ENCODE results near the gene TICAM1.

DNA sequence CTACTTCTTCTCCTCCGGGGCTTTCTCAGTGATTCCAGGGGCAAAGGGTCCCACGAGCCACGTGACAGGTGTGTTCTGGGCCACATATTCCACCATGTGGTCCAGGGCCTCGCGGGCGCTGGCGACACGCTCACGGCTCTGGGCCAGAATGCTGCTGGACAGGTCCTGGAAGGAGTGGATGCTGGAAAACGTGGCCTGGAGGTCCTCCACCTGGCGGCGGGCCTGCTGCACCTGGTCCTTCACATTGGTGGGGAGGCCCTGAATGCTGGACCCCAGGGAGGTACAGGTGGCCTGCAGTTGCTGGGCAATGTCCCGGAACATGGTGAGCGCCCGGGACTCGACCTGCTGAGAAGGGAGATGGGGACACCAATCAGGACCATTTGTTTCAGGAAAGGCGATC lies 7.7 kb upstream of the TICAM1 start:
- TF ChIP-seq, protein P1, sequence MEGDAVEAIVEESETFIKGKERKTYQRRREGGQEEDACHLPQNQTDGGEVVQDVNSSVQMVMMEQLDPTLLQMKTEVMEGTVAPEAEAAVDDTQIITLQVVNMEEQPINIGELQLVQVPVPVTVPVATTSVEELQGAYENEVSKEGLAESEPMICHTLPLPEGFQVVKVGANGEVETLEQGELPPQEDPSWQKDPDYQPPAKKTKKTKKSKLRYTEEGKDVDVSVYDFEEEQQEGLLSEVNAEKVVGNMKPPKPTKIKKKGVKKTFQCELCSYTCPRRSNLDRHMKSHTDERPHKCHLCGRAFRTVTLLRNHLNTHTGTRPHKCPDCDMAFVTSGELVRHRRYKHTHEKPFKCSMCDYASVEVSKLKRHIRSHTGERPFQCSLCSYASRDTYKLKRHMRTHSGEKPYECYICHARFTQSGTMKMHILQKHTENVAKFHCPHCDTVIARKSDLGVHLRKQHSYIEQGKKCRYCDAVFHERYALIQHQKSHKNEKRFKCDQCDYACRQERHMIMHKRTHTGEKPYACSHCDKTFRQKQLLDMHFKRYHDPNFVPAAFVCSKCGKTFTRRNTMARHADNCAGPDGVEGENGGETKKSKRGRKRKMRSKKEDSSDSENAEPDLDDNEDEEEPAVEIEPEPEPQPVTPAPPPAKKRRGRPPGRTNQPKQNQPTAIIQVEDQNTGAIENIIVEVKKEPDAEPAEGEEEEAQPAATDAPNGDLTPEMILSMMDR (IDR thresholded peaks at IDR 0.05): no peak
- TF ChIP-seq POLR2A (IDR thresholded peaks at IDR 0.05; ENCODE audit: low read depth) (no peak), POLR2AphosphoS5 (IDR thresholded peaks at IDR 0.05) (no peak)

Data from esophagus muscularis mucosa (tissue), 3 donors.